HG02973 (cell line): ENCODE results near the gene NPHP4.
"Not testable (repeated sequence)": the region's sequence is repeated elsewhere in the genome, so short reads cannot be mapped to it uniquely, and the experiment has no call there.

Experiments used
- ATAC-seq: cut with Tn5 transposase; IDR thresholded peaks from one replicate; pipeline ENCODE4 v1.9.1; 2021; ENCODE audit warnings: moderate library complexity; ENCODE audit not compliant: unreplicated experiment

The NPHP4 gene

GRCh38 chr1:5861871-5862825 is 130.1 kb downstream of the NPHP4 start:
- no peak for ATAC-seq

GRCh38 chr1:5860277-5860676 is 131.9 kb downstream of the NPHP4 start:
- ATAC-seq: no peak

- no peak for ATAC-seq
These were observed 132.5 kb downstream of the NPHP4 start for GRCh38 chr1:5859766-5860165.

GRCh38 chr1:5858844-5859407 is 133.3 kb downstream of the NPHP4 start:
- ATAC-seq: no peak

GRCh38 chr1:5858246-5858645 is 134.0 kb downstream of the NPHP4 start:
- ATAC-seq: no peak

GRCh38 chr1:5857508-5858090 is 134.6 kb downstream of the NPHP4 start:
- ATAC-seq: no peak

GRCh38 chr1:5857011-5857410 is 135.2 kb downstream of the NPHP4 start:
- ATAC-seq: no peak

- ATAC-seq: no peak
These were observed 135.9 kb downstream of the NPHP4 start for GRCh38 chr1:5856246-5856815.

GRCh38 chr1:5855196-5855897 is 136.9 kb downstream of the NPHP4 start:
- ATAC-seq: no peak

GRCh38 chr1:5854754-5855153 is 137.5 kb downstream of the NPHP4 start:
- no peak for ATAC-seq

- ATAC-seq: not testable (repeated sequence)
These were observed 138.4 kb downstream of the NPHP4 start for GRCh38 chr1:5853858-5854257.

- ATAC-seq: no peak
These were observed 141.7 kb downstream of the NPHP4 start for GRCh38 chr1:5850503-5850902.

GRCh38 chr1:5849550-5849949 is 142.7 kb downstream of the NPHP4 start:
- no peak for ATAC-seq

GRCh38 chr1:5847013-5847659 is 145.1 kb downstream of the NPHP4 start:
- ATAC-seq: no peak

- no peak for ATAC-seq
These were observed 146.8 kb downstream of the NPHP4 start for GRCh38 chr1:5845376-5845775.

- no peak for ATAC-seq
These were observed 147.8 kb downstream of the NPHP4 start for GRCh38 chr1:5844442-5844841.

- ATAC-seq: no peak
These were observed 148.6 kb downstream of the NPHP4 start for GRCh38 chr1:5843521-5844096.

GRCh38 chr1:5842679-5843078 is 149.5 kb downstream of the NPHP4 start:
- no peak for ATAC-seq

GRCh38 chr1:5840551-5841001 is 151.6 kb downstream of the NPHP4 start:
- no peak for ATAC-seq
